ENCODE results near the gene BDKRB2.

DNA sequence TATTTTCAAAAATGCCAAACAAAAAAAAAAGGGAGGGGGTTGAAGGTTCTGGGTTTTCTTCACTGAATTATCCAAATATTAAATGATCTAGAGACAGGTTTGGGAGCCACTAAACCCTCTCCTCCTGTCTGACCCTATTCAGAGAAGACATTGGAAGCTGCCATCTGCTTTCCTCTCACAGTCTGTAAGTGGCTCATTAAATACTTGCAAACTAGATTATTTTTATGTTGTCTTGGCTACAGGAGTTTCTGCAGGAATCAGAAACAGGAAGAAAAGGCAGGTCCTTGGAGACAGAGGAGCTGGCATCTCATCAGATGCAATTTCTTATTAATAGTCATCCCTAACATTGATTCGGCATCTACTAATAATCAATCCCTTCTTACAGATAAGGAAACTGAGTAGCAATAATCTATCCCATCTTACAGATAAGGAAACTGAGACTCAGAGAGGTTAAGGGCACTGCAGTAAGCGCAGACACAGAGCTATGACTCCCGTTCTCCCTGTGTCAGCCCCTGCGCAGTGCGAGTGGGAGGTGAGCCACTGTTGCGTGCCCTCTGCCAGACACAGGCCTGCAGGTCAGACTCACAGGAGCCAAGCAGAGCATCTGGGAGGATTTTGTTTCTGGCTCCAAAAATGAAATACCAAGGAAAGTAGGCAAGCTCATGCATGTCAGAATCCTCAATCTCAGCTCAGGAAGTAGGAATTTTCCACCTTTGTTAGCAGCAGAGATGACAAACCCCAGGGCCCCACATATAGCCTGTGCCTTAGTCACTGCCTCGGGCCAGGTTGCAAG, 11.0 kb downstream of the BDKRB2 start:
- TF ChIP-seq POLR2AphosphoS5 (IDR thresholded peaks at IDR 0.05) = no peak
- TF ChIP-seq POLR2A (IDR thresholded peaks at IDR 0.05) = no peak

Measured in spleen (tissue), 3 donors.